ENCODE data around the gene PEX10. TPM values are rescaled to one million over a fixed set of nuclear protein-coding genes. Genes with fewer than 3 reads are reported as not detected.

PEX10 gene
- total RNA-seq, 4 donors from 2014 or later = 19.2 to 25.7 (median 22.6) TPM

GRCh38 chr1:2380816-2381591 lies 31.4 kb downstream of the PEX10 start:
- Histone ChIP-seq H3K36me3 (no peaks in the 10 kb centered on the region), H3K9me3 (no peaks in the 10 kb centered on the region), H3K27ac (no peak overlapping the region), H3K4me3 (no peak overlapping the region), H3K4me1 (peaks cover 0 to 5% of the 10 kb centered on the region in 2 donors), H3K27me3 (no peaks in the 10 kb centered on the region)
- in situ Hi-C loops (cut with MboI; ENCODE audit: low sequenced_read_pairs in 4 of 4) = loop anchor here in 1 of 4 donors (10.0 kb wide), 1 partner anchor 186 kb away; the partner anchor contains the start of gene FAAP20
- DNase-seq = no peak
- TF ChIP-seq POLR2A (IDR thresholded peaks at IDR 0.05) (no peak), CTCF (IDR thresholded peaks at IDR 0.05 in 4 of 5, conservative IDR thresholded peaks at IDR 0.05 in 1 of 5) (no peak)
- ATAC-seq = no peak
- intact Hi-C loops (cut with DNase I; ENCODE audit: low total_unique reads) = loop anchor here (1.0 to 5.0 kb wide), 3 partner anchors 64 to 249 kb away; no protein-coding TSS in a partner anchor

- H3K27me3 ChIP-seq = no peaks in the 10 kb centered on the region
- no peak overlapping the region for H3K27ac ChIP-seq
- H3K9me3 ChIP-seq = no peaks in the 10 kb centered on the region
- no peak overlapping the region for H3K4me3 ChIP-seq
- in situ Hi-C loops (cut with MboI; ENCODE audit: low sequenced_read_pairs in 4 of 4) (loop anchor here in 1 of 4 donors (10.0 kb wide), 1 partner anchor 185 kb away; the partner anchor contains the start of gene FAAP20), intact Hi-C loops (cut with DNase I; ENCODE audit: low total_unique reads) (loop anchor here (5.0 kb wide), 2 partner anchors 63 to 248 kb away; no protein-coding TSS in a partner anchor)
- peaks cover 0 to 5% of the 10 kb centered on the region in 2 donors for H3K4me1 ChIP-seq
- ATAC-seq (no peak), DNase-seq (no peak)
- TF ChIP-seq POLR2A (IDR thresholded peaks at IDR 0.05) = no peak
- TF ChIP-seq CTCF (IDR thresholded peaks at IDR 0.05 in 4 of 5, conservative IDR thresholded peaks at IDR 0.05 in 1 of 5) = no peak
- no peaks in the 10 kb centered on the region for H3K36me3 ChIP-seq
These were observed 32.5 kb downstream of the PEX10 start for GRCh38 chr1:2379733-2380404.

- no peak for DNase-seq
- Histone ChIP-seq H3K4me1 (peaks cover 0 to 5% of the 10 kb centered on the region in 2 donors), H3K27me3 (no peaks in the 10 kb centered on the region), H3K4me3 (no peak overlapping the region), H3K27ac (no peak overlapping the region), H3K9me3 (no peaks in the 10 kb centered on the region), H3K36me3 (no peaks in the 10 kb centered on the region)
- no peak for TF ChIP-seq POLR2A (IDR thresholded peaks at IDR 0.05)
- intact Hi-C loops (cut with DNase I; ENCODE audit: low total_unique reads) (no loop called here), in situ Hi-C loops (cut with MboI; ENCODE audit: low sequenced_read_pairs in 4 of 4) (no loop called here)
- ATAC-seq = no peak
These were observed 33.2 kb downstream of the PEX10 start for GRCh38 chr1:2378956-2379732.

- no peak for TF ChIP-seq CTCF (IDR thresholded peaks at IDR 0.05 in 4 of 5, conservative IDR thresholded peaks at IDR 0.05 in 1 of 5)
- TF ChIP-seq POLR2A (IDR thresholded peaks at IDR 0.05) = no peak
- in situ Hi-C loops (cut with MboI; ENCODE audit: low sequenced_read_pairs in 4 of 4) (no loop called here), intact Hi-C loops (cut with DNase I; ENCODE audit: low total_unique reads) (no loop called here)
- ATAC-seq (no peak), DNase-seq (no peak)
- Histone ChIP-seq H3K27ac (no peak overlapping the region), H3K27me3 (no peaks in the 10 kb centered on the region), H3K9me3 (no peaks in the 10 kb centered on the region), H3K36me3 (no peaks in the 10 kb centered on the region), H3K4me3 (no peak overlapping the region), H3K4me1 (peaks cover 0 to 5% of the 10 kb centered on the region in 2 donors)
These were observed 33.9 kb downstream of the PEX10 start for GRCh38 chr1:2378441-2378851.

Data from gastrocnemius medialis (tissue), 4 donors.